Thoracic aorta (tissue), 2 donors: Measurements from ENCODE around the gene C19orf85. TPM values are rescaled to one million over a fixed set of nuclear protein-coding genes. Genes with fewer than 3 reads are reported as not detected.

Source experiments
- ATAC-seq: fragments of 150-250 bp; one replicate; pipeline ENCODE4 v1.8.0; 2017; ENCODE audit warnings: low read depth; ENCODE audit not compliant: insufficient number of reproducible peaks, low FRiP score
- DNase-seq: peaks from one replicate; pipeline ENCODE4 v3.0.0-alpha.2; 2020; ENCODE audit warnings: low spot score
- H3K27ac ChIP-seq, 2 donors: fragments of 200-600 bp; sonication (generic); 1 replicate in 1 of 2; 2 replicates in 1 of 2; pipeline ENCODE4 v1.5.1; 2016; ENCODE audit warnings: mild to moderate bottlenecking in 2 of 2, moderate library complexity in 2 of 2
- H3K27me3 ChIP-seq: fragments of 200-600 bp; sonication (generic); replicated peaks from 2 replicates; pipeline ENCODE4 v1.6.0; 2016; ENCODE audit warnings: mild to moderate bottlenecking; ENCODE audit not compliant: insufficient read depth
- H3K36me3 ChIP-seq: fragments of 200-600 bp; sonication (generic); one replicate; pipeline ENCODE4 v1.5.1; 2016
- H3K4me1 ChIP-seq, 2 donors: fragments of 200-600 bp; sonication (generic); 1 replicate in 1 of 2; 2 replicates in 1 of 2; pipeline versions ENCODE4 v1.5.1 to v1.6.0; 2016; ENCODE audit warnings: low read depth in 2 of 2, mild to moderate bottlenecking in 1 of 2; ENCODE audit not compliant: control insufficient read depth in 1 of 2
- H3K4me3 ChIP-seq: fragments of 200-600 bp; sonication (generic); 2 replicates; pipeline ENCODE4 v1.5.1; 2016; ENCODE audit warnings: mild to moderate bottlenecking
- H3K9me3 ChIP-seq: fragments of 200-600 bp; sonication (generic); 2 replicates; pipeline ENCODE4 v1.5.1; 2016
- CTCF ChIP-seq: fragments of 200-600 bp; sonication (generic); IDR thresholded peaks from one replicate; pipeline ENCODE4 v1.5.1; 2019; ENCODE audit warnings: antibody characterized with exemption
- total RNA-seq, 2 donors: library from RNA; depleted of rRNA; stranded (reverse); fragments of >200 nt; gene quantifications; one replicate each; pipeline versions ENCODE4 v1.1.0 to v1.2.3, GENCODE V29; 2016

The C19orf85 gene
- total RNA-seq, 2 donors from 2014 or later, result not detected

GRCh38 chr19:55481794-55482155 is 17.2 kb upstream of the C19orf85 start:
- H3K4me3 ChIP-seq, result no peak overlapping the region
- H3K27ac ChIP-seq, result no peak overlapping the region
- no peak for TF ChIP-seq CTCF
- no peaks in the 10 kb centered on the region for H3K9me3 ChIP-seq
- DNase-seq (no peak), ATAC-seq (no peak)
- no peaks in the 10 kb centered on the region for H3K27me3 ChIP-seq
- H3K4me1 ChIP-seq, result peaks cover 29 to 35% of the 10 kb centered on the region in 2 donors
- H3K36me3 ChIP-seq, result peaks cover 10% of the 10 kb centered on the region

- peaks cover 25 to 30% of the 10 kb centered on the region in 2 donors for H3K4me1 ChIP-seq
- no peak for DNase-seq
These were observed 16.7 kb upstream of the C19orf85 start for GRCh38 chr19:55481148-55481793.

GRCh38 chr19:55479451-55480230 is 15.1 kb upstream of the C19orf85 start:
- no peak for TF ChIP-seq CTCF
- ATAC-seq (no peak), DNase-seq (no peak)
- H3K27ac ChIP-seq, result no peak overlapping the region
- peaks cover 10% of the 10 kb centered on the region for H3K36me3 ChIP-seq
- H3K4me3 ChIP-seq, result no peak overlapping the region
- H3K4me1 ChIP-seq, result peaks cover 19 to 25% of the 10 kb centered on the region in 2 donors
- H3K9me3 ChIP-seq, result no peaks in the 10 kb centered on the region
- no peaks in the 10 kb centered on the region for H3K27me3 ChIP-seq

More at GRCh38 chr19:55481148-55481793, 16.7 kb upstream of the C19orf85 start:
- TF ChIP-seq CTCF, result no peak
- H3K4me3 ChIP-seq, result no peak overlapping the region
- H3K9me3 ChIP-seq, result no peaks in the 10 kb centered on the region
- no peaks in the 10 kb centered on the region for H3K27me3 ChIP-seq
- ATAC-seq, result no peak
- peaks cover 10% of the 10 kb centered on the region for H3K36me3 ChIP-seq
- no peak overlapping the region for H3K27ac ChIP-seq

GRCh38 chr19:55479045-55479444 is 14.5 kb upstream of the C19orf85 start:
- TF ChIP-seq CTCF, result no peak
- Histone ChIP-seq H3K36me3 (peaks cover 10% of the 10 kb centered on the region), H3K4me1 (peaks cover 13 to 19% of the 10 kb centered on the region in 2 donors), H3K27me3 (no peaks in the 10 kb centered on the region), H3K4me3 (no peak overlapping the region), H3K27ac (no peak overlapping the region), H3K9me3 (no peaks in the 10 kb centered on the region)
- DNase-seq, result no peak
- no peak for ATAC-seq

- Histone ChIP-seq H3K27ac (no peak overlapping the region), H3K4me1 (peaks cover 12 to 18% of the 10 kb centered on the region in 2 donors), H3K27me3 (no peaks in the 10 kb centered on the region), H3K9me3 (no peaks in the 10 kb centered on the region), H3K4me3 (no peak overlapping the region), H3K36me3 (peaks cover 10% of the 10 kb centered on the region)
- DNase-seq (no peak), ATAC-seq (no peak)
- no peak for TF ChIP-seq CTCF
These were observed 13.8 kb upstream of the C19orf85 start for GRCh38 chr19:55478364-55478763.
